ENCODE results near the gene KLF4.
A peak's percentile ranks its signal among the peaks of the same experiment; 100 is the strongest.

DNA sequence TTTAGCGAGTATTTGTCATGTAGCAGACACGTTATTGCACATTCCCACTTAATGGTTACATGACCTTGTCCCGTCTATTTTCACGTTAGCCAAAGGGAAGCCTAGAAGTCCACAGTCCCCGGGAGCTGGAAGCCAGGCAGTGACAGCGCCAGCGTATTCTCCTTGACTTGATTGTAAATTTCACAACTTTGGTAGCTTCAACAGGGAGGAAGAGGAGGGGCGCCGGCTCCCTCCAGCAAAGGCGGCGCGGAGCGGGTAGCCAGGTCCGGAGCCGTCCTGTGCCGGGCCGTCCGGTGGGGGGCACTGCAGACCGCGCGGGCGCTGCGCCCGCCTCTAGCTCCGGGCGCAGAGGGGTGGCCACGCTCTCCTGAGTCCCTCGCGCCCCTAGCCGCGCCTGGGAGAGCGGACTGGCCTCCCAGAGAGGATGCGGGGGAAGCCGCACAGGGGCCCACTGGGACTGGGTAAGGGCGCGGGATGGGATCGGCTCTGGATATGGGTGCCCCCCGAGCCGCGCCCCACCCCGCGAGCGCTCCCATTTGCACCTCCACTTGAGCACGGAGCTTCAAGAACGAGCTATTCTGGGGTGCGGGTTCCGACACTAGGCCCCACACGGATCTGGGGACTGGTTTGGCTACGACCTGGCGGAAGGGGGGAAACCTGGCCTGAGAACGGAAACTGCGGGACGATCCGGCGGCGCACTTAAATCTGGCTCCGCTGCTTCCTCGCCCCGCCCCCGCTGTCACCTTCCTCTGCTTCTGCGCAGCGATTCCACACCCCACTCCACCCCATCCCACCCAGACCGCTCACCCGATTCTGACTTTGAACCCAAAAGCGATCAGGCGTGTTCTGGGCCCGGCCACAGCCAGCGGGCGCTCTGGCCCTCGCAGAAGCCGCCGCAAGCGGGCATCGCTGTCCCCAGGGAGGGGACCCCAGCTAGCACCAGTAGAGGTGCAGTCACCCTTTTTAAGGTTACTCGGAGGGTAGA, 23.8 kb downstream of the KLF4 start:
- no peak for TF ChIP-seq EZH2 (IDR thresholded peaks at IDR 0.05; ENCODE audit: low read length)
- peak; percentile 57 to 87 (median 84) for TF ChIP-seq CTCF (optimal IDR thresholded peaks at IDR 0.05 in 1 of 3, IDR thresholded peaks at IDR 0.05 in 1 of 3, conservative IDR thresholded peaks at IDR 0.05 in 1 of 3; ENCODE audit: extremely low read depth in 1 of 3, insufficient read depth in 2 of 3, low read length in 3 of 3)

Measured in keratinocyte (primary cell).